ENCODE results near the gene RSRC2.
"Not testable (repeated sequence)": the region's sequence is repeated elsewhere in the genome, so short reads cannot be mapped to it uniquely, and the experiment has no call there.

The RSRC2 gene

GRCh38 chr12:122517877-122518276 is 8.9 kb downstream of the RSRC2 start:
- DNase-seq, result no peak

- no peak for DNase-seq
Observed at GRCh38 chr12:122516544-122517361, 10.0 kb downstream of the RSRC2 start.

DNA sequence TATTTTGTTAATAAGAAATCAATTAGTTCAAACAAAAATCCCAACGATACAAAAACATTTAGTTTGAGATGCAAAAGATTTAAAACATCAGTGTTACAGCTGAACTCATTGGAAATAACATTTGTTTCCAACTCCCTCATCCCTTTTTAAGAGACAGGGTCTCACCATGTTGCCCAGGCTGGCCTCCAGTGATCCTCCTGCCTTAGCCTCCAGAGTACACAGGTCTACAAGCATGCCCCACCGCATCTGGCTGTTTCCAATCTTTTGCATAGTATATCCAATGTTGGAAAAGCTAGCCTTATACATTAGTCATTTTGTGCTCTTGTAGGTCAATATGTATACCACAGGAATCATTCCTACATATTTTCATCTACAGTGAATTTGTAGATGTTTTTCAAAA is 11.5 kb downstream of the RSRC2 start:
- DNase-seq, result no peak

GRCh38 chr12:122513660-122514059 is 13.1 kb downstream of the RSRC2 start:
- DNase-seq, result no peak

GRCh38 chr12:122513028-122513427 is 13.7 kb downstream of the RSRC2 start:
- DNase-seq, result not testable (repeated sequence)

- no peak for DNase-seq
Observed at GRCh38 chr12:122508163-122508562, 18.6 kb downstream of the RSRC2 start.

- DNase-seq, result no peak
Observed at GRCh38 chr12:122506393-122506938, 20.3 kb downstream of the RSRC2 start.

DNA sequence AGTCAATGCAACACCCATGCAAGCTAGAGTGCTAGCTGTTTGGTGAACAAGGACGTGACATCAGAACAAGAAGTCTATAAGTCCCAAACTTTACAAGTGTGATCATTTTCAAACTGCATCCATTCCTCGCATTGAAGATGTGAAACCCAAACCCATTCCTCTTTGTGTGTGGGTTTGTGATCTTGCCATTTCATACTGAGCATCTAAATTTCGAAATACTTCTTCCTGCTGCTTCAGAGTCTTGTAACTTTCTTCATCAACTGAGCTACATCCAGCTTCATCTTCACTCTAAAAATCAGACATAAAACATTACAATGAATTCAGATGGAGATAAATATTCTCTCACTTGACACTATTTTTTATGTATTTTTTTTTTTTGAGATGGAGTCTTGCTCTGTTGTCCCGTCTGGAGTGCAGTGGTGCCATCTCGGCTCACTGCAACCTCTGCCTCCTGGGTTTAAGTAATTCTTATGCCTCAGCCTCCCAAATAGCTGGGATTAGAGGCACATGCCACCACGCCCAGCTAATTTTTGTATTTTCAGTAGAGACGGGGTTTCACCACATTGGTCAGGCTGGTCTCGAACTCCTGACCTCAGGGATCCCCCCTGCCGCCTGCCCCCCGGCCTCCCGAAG is 21.2 kb downstream of the RSRC2 start:
- DNase-seq, result no peak

DNA sequence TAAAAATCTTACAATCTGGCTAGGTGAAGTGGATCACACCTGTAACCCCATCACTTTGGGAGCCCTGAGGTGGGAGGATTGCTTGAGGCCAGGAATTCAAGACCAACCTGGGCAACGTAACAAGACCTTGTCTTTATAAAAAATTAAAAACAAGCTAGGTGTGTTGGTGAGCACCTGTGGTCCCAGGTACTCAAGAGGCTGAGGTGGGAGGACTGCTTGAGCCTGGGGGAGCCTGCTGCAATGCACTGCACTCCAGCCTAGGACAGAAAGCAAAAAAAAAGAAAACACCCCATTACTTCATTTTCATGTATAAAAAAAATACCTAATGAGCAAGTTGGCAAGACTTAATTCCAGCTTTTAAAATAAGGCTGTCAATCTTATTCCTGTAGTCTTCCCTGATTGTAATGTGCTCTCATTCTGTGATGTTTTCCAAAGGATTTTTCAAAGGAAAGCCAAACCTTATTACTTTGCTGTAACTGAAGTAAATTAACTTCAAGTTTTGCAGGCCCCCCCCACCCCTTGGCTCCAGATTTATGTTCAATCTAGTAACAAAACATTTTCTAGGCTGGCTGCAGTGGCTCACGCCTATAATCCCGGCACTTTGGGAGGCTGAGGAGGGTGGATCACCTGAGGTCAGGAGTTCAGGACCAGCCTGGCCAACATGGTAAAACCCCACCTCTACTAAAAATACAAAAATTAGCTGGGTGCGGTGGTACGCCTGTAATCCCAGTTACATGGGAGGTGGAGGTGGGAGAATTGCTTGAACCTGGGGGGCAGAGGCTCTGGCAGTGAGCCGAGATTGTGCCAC is 22.7 kb downstream of the RSRC2 start:
- DNase-seq, result no peak

GRCh38 chr12:122503147-122503751 is 23.5 kb downstream of the RSRC2 start:
- DNase-seq, result no peak

- peak; percentile 76 to 92 (median 87) for DNase-seq
Observed at GRCh38 chr12:122501489-122501989, 25.2 kb downstream of the RSRC2 start.

- peak; percentile 99 to 100 (median 99) for DNase-seq
Observed at GRCh38 chr12:122500685-122501488, 25.8 kb downstream of the RSRC2 start, which contains the start of gene ZCCHC8. Gene ZCCHC8 (minus strand): TSS chr12:122500932. CDS start chr12:122500840, 92 bp downstream.

DNA sequence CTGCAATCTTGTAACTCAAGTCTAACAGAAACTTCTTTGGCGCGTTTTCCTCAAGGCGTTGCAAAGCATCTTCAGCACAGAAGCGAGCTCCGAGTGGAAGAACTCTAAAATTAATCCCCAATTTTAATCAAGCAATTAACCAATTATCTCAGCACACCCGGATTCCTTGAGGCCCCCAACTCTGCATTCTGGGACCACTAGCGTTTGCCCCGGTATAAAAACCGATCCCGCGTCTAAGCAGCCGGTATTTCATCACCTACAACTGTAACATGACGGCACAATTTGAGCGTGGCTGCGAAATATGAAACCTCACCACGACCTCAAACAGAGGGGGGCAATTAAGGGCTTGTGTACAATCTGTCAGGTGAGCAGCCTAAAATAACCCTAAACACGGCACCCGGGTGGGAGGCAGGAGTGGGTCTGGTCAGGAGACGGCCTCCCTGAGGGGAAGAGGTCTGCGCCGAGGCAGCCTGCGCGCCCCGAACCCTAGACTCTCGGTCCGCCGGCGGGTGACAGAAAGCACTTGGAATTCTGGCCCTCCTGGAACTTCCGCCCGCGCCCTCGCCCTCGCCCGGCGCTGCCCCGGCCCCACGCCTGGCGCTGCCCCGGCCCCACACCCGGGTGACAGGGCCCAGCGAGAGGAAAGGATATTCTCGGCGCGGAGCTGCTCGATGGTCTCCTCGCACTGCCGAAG is 26.6 kb downstream of the RSRC2 start:
- peak; percentile 57 to 72 (median 59) for DNase-seq

DNA sequence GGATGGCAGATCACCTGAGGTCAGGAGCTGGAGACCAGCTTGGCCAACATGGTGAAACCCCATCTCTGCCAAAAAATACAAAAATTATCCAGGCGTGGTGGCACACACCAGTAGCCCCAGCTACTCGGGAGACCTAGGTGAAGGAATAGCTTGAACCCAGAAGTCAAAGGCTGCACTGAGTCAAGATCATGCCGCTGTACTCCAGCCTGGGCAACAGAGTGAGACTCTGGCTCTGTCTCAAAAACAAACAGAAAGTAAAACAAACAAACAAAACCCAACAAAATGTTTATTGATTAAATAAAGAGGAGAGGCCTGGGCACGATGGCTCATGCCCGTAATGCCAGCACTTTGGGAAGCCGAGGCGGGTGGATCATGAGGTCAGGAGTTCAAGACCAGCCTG is 31.5 kb downstream of the RSRC2 start:
- no peak for DNase-seq

- not testable (repeated sequence) for DNase-seq
Observed at GRCh38 chr12:122493222-122493621, 33.5 kb downstream of the RSRC2 start.

DNA sequence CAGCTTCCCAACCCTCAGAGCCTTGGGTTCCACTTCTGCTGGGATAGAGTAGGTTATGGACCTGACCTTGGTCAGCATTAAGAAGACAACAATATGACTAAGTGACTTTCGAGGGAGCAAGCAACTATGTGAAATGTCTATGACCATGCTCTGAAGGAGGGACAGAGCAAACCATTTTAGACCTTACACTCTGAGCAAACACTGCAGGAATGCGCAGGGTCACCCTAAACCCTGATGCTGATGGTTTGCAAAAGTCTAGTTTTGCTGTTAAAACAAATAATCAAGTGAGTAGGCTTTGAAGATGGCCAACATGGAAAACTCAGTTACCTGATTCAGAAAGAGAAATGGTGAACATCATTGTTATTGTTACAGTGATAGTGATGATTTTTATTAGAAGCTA is 34.7 kb downstream of the RSRC2 start:
- DNase-seq, result no peak

DNA sequence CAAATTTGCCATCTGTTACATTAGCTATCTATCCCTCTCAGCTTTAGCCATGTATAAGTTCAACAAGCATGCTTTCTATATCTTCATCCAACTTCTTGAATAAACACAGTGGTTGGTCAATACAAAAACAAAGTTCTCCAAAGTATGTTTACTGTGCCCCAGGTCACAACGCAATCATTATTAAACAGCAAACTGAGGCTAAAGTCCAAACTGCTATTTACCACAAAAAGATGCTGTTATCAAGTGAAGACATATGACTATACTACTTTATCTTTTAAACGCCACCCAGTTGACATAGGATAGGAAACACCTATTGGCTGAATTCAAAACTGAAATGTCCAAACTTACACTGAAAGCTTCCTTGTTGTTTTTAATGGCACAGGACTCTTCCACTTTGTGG is 37.7 kb downstream of the RSRC2 start:
- no peak for DNase-seq

- DNase-seq, result not testable (repeated sequence)
Observed at GRCh38 chr12:122487807-122488206, 38.9 kb downstream of the RSRC2 start.

- no peak for DNase-seq
Observed at GRCh38 chr12:122486805-122487426, 39.8 kb downstream of the RSRC2 start.

DNA sequence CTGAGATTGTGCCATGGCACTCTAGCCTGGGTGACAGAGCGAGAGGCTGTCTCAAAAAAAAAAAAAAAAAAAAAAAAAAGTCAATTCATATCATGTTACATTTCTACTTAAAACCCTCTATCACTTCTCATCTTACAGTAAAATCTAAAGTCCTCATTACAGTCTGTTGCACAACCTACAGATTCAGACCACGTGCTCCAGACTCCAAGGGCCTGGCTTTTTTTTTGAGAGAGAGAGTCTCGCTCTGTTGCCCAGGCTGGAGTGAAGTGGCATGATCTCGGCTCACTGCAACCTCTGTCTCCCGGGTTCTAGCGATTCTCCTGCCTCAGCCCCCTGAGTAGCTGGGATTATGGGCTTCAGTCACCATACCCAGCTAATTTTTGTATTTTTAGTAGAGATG is 40.4 kb downstream of the RSRC2 start:
- not testable (repeated sequence) for DNase-seq
